K562 (cell line): Measurements from ENCODE around the gene TRIM71. TPM values are rescaled to one million over a fixed set of nuclear protein-coding genes. Genes with fewer than 3 reads are reported as not detected.
"Not testable (repeated sequence)": the region's sequence is repeated elsewhere in the genome, so short reads cannot be mapped to it uniquely, and the experiment has no call there.

Experiments used
- ATAC-seq: fragments of 200-7000 bp; cut with Tn5 transposase; 3 replicates; pipeline ENCODE4 v1.9.1; 2020; ENCODE audit warnings: moderate library complexity
- BruUV-seq: library from RNA; stranded (reverse); fragments of 400-500 nt; replicated peaks from 2 replicates; lab custom pipeline; 2021; lab: Mats Ljungman, UMichigan
- CTCF ChIA-PET: fragments of 300-600 bp; formaldehyde crosslinking; extraction: SDS; loops from one replicate; lab custom pipeline; 2021; ENCODE audit warnings: low intra/inter-chr PET ratio; lab: Yijun Ruan, JAX
- POLR2A ChIA-PET: fragments of 300-600, 350-650 bp; sonication (Branson Sonifier 250); formaldehyde crosslinking; extraction: SDS; loops from one replicate; lab custom pipeline; 2021; ENCODE audit warnings: antibody characterized with exemption, inconsistent platforms; lab: Yijun Ruan, JAX
- DNase-seq, 4 experiments: peaks; one replicate each; pipeline versions ENCODE4 v3.0.0 to v3.0.0-alpha.2; 2011 to 2018; ENCODE audit warnings: low spot score in 3 of 4, mixed read lengths in 3 of 4; ENCODE audit errors: extremely low read depth in 1 of 4
- FAIRE-seq: peaks from 2 replicates; lab custom pipeline; 2011; peaks lifted over from hg19 to GRCh38; lab: Jason Lieb, UNC
- H2AFZ ChIP-seq: 2 replicates; pipeline ENCODE4 v1.6.0; 2011; ENCODE audit warnings: low read depth, low read length, control low read depth, inconsistent platforms
- H3K27ac ChIP-seq: fragments of 200-600 bp; 3 replicates; pipeline ENCODE4 v1.8.0; 2011; ENCODE audit warnings: low read depth, mild to moderate bottlenecking, control low read depth, inconsistent platforms, low read length, moderate library complexity, mixed read lengths; ENCODE audit errors: extremely low read depth
- H3K27me3 ChIP-seq, 2 experiments: fragments of 300-600 bp in 1 of 2; 2 replicates in 1 of 2; 3 replicates in 1 of 2; pipeline versions ENCODE4 v1.6.0 to v1.8.0; 2011; ENCODE audit warnings: inconsistent platforms in 2 of 2, low read length in 2 of 2, mild to moderate bottlenecking in 1 of 2, mixed read lengths in 1 of 2, moderate library complexity in 1 of 2; ENCODE audit not compliant: control insufficient read depth in 2 of 2, insufficient read depth in 2 of 2
- H3K36me3 ChIP-seq: fragments of 300-600 bp; 3 replicates; pipeline ENCODE4 v1.8.0; 2011; ENCODE audit warnings: mild to moderate bottlenecking, low read length, inconsistent platforms; ENCODE audit not compliant: control insufficient read depth, insufficient read depth
- H3K4me1 ChIP-seq, 2 experiments: fragments of 200-600 bp in 1 of 2; replicated peaks in 1 of 2; 2 replicates in 1 of 2; 3 replicates in 1 of 2; pipeline versions ENCODE4 v1.5.1 to v1.8.0; 2011; ENCODE audit warnings: inconsistent platforms in 2 of 2, low read length in 2 of 2, mild to moderate bottlenecking in 1 of 2, mixed read lengths in 1 of 2, moderate library complexity in 1 of 2; ENCODE audit not compliant: control insufficient read depth in 2 of 2, insufficient read depth in 2 of 2
- H3K4me2 ChIP-seq: 2 replicates; pipeline ENCODE4 v1.6.1; 2011; ENCODE audit warnings: low read length, control low read depth, inconsistent platforms, mixed read lengths; ENCODE audit not compliant: insufficient read depth
- H3K4me3 ChIP-seq: fragments of 200-600 bp; sonication (generic), shearing (Covaris generic); 2 replicates; pipeline ENCODE4 v1.5.1; 2016; ENCODE audit warnings: control low read depth, inconsistent platforms
- H3K79me2 ChIP-seq: fragments of 200-600 bp; 3 replicates; pipeline ENCODE4 v1.8.0; 2011; ENCODE audit warnings: low read length, inconsistent platforms; ENCODE audit not compliant: control insufficient read depth, insufficient read depth
- H3K9ac ChIP-seq, 2 experiments: 2 replicates each; pipeline versions ENCODE4 v1.6.0 to v1.6.1; 2011; ENCODE audit warnings: low read depth in 2 of 2, low read length in 2 of 2, control low read depth in 1 of 2, inconsistent platforms in 1 of 2, mild to moderate bottlenecking in 1 of 2, mixed read lengths in 1 of 2; ENCODE audit not compliant: insufficient read depth in 1 of 2
- H3K9me1 ChIP-seq: one replicate; pipeline ENCODE4 v1.6.0; 2011; ENCODE audit warnings: inconsistent platforms, mild to moderate bottlenecking, low read length, moderate library complexity; ENCODE audit not compliant: control insufficient read depth, insufficient read depth
- H3K9me3 ChIP-seq: replicated peaks from 2 replicates; pipeline ENCODE4 v1.5.1; 2011; ENCODE audit warnings: low read depth, low read length, inconsistent platforms; ENCODE audit not compliant: control insufficient read depth, insufficient read depth
- H4K20me1 ChIP-seq: replicated peaks from 2 replicates; pipeline ENCODE4 v1.6.1; 2011; ENCODE audit warnings: low read length, inconsistent platforms, mixed read lengths; ENCODE audit not compliant: control insufficient read depth, insufficient read depth
- HEY1 ChIP-seq: fragments of 250-450 bp; sonication (Bioruptor Pico); IDR thresholded peaks from 2 replicates; pipeline ENCODE4 v1.5.0; 2020; ENCODE audit warnings: mild to moderate bottlenecking, moderate library complexity, borderline replicate concordance
- SPI1 ChIP-seq: IDR thresholded peaks from 2 replicates; pipeline ENCODE4 v1.6.1; 2011; ENCODE audit warnings: low read depth, low read length, control low read depth, borderline replicate concordance
- ZNF584 ChIP-seq: fragments of 200-800 bp; sonication (Bioruptor generic); IDR thresholded peaks from 2 replicates; pipeline ENCODE4 v1.6.1; 2016; ENCODE audit warnings: low read depth, mild to moderate bottlenecking, missing genetic modification characterization, missing compliant biosample characterization
- WGBS: fragments of 100-300 bp; shearing (Covaris generic); methylation state at CpG from one replicate; pipeline ENCODE4 v1.1.6; 2016; ENCODE audit warnings: low coverage, mixed read lengths; ENCODE audit not compliant: insufficient coverage; ENCODE audit errors: missing lambda C conversion rate; 5-methylcytosine and 5-hydroxymethylcytosine counted together
- in situ Hi-C: fragments of 300-500 bp; cut with MboI; formaldehyde crosslinking; loops from 4 replicates; pipeline ENCODE4 v1.15.0; 2018; ENCODE audit warnings: inconsistent platforms, mixed read lengths
- intact Hi-C: fragments of 100-400 bp; cut with micrococcal nuclease; formaldehyde crosslinking; loops from 2 replicates; pipeline ENCODE4 v1.14.2; 2022
- polyA plus RNA-seq, 8 experiments: library from polyadenylated mRNA; depleted of rRNA in 4 of 8; stranded (reverse) in 5 of 8; unstranded in 3 of 8; fragments of >200 nt; fragmentation: Nextera tagmentation in 2 of 8; fragmentation: Illumina TruSeq in 1 of 8; extraction: Ambion mirVana in 2 of 8; extraction: Trizol in 1 of 8; gene quantifications; 2 replicates each; pipeline versions ENCODE4 v1.2.1 to v1.2.3, GENCODE V29; 2011 to 2014; ENCODE audit warnings: inconsistent platforms in 1 of 8, missing spikeins in 1 of 8
- total RNA-seq, 7 experiments: library from RNA; depleted of rRNA in 6 of 7; stranded (reverse); fragments of >200 nt in 6 of 7; fragmentation: Illumina TruSeq in 2 of 7; extraction: Trizol in 2 of 7; gene quantifications; 2 replicates each; pipeline versions ENCODE4 v1.2.1 to v1.2.3, GENCODE V29; 2011 to 2021; ENCODE audit warnings: low replicate concordance in 1 of 7

Gene TRIM71
- total and polyA plus RNA-seq, 9 of the 15 experiments (the other 6 are each of a cell fraction or from before 2014, with no cell fraction given), result 0.04 to 0.11 TPM; not detected in 7

- H3K9ac ChIP-seq, result no peak overlapping the region
- ATAC-seq (peak; percentile 46), DNase-seq (no peak), FAIRE-seq (no peak)
- no peak overlapping the region for H3K27ac ChIP-seq
- H2AFZ ChIP-seq, result no peak overlapping the region
- no peaks in the 10 kb centered on the region for H4K20me1 ChIP-seq
- no peaks in the 10 kb centered on the region for H3K36me3 ChIP-seq
- CTCF ChIA-PET, result no interaction called here
- H3K4me1 ChIP-seq, result no peaks in the 10 kb centered on the region; a peak in 1 of 5 replicates
- intact Hi-C loops (no loop called here), in situ Hi-C loops (no loop called here)
- H3K79me2 ChIP-seq, result no peaks in the 10 kb centered on the region
- POLR2A ChIA-PET, result no interaction called here
- H3K9me3 ChIP-seq, result no peaks in the 10 kb centered on the region
- no peaks in the 10 kb centered on the region for H3K9me1 ChIP-seq
- peaks cover 35 to 45% of the 10 kb centered on the region in 2 experiments; a peak in 4 of 5 replicates for H3K27me3 ChIP-seq
- BruUV-seq, result no TSS peak
- no peak overlapping the region for H3K4me3 ChIP-seq
- WGBS, result 3% methylated on average over 8 of the region's 8 CpGs
- no peak for TF ChIP-seq ZNF584 (CRISPR knock-in tag)
- TF ChIP-seq SPI1, result peak; percentile 27; the same call in 1 of the 2 replicates
- no peak for TF ChIP-seq HEY1 (CRISPR knock-in tag)
- no peak overlapping the region for H3K4me2 ChIP-seq
Measured at GRCh38 chr3:32794487-32795308, 23.1 kb upstream of the TRIM71 start.

- H3K4me3 ChIP-seq, FAIRE-seq, H3K27ac ChIP-seq, H3K36me3 ChIP-seq, H3K79me2 ChIP-seq, DNase-seq, in situ Hi-C loops, H3K4me2 ChIP-seq, H4K20me1 ChIP-seq, BruUV-seq, intact Hi-C loops, H3K9me3 ChIP-seq, H3K4me1 ChIP-seq, H3K9ac ChIP-seq, CTCF ChIA-PET, ATAC-seq, H3K9me1 ChIP-seq: not testable (repeated sequence)
- Histone ChIP-seq H3K27me3 (peaks cover 34 to 45% of the 10 kb centered on the region in 2 experiments; a peak in 4 of 5 replicates), H2AFZ (0 out of 2 replicates have a peak overlapping the region, but pooled peaks have one; percentile 18)
- POLR2A ChIA-PET, result interaction anchor here (0.7 kb wide), 1 partner anchor 9 kb away, joined by 3 read pairs; no protein-coding TSS in a partner anchor
- 5% methylated on average over 11 of the region's 11 CpGs for WGBS
Measured at GRCh38 chr3:32796384-32796950, 21.3 kb upstream of the TRIM71 start.
